ENCODE results near the gene PFKFB3. TPM values are rescaled to one million over a fixed set of nuclear protein-coding genes. Genes with fewer than 3 reads are reported as not detected.
"Not testable (repeated sequence)": the region's sequence is repeated elsewhere in the genome, so short reads cannot be mapped to it uniquely, and the experiment has no call there.

PFKFB3 gene
- total RNA-seq, 1 donor: 19.2 TPM

- H3K79me2 ChIP-seq (ENCODE audit: insufficient read depth, low read length): no peaks in the 10 kb centered on the region
These were observed 20.2 kb upstream of the PFKFB3 start for GRCh38 chr10:6182454-6183098.

GRCh38 chr10:6185039-6185716 is 17.6 kb upstream of the PFKFB3 start:
- Histone ChIP-seq H3K27ac (ENCODE audit: low read depth, low read length) (no peak overlapping the region), H3K4me3 (ENCODE audit: insufficient read depth, low read length) (no peak overlapping the region), H3K27me3 (ENCODE audit: insufficient read depth, low read length) (no peaks in the 10 kb centered on the region), H3K4me1 (ENCODE audit: insufficient read depth, low read length) (no peaks in the 10 kb centered on the region), H3K36me3 (ENCODE audit: insufficient read depth, low read length) (no peaks in the 10 kb centered on the region), H3K9me3 (ENCODE audit: low read depth, low read length) (no peaks in the 10 kb centered on the region), H3K4me2 (ENCODE audit: insufficient read depth, low read length) (no peak overlapping the region), H2AFZ (ENCODE audit: low read length) (no peak overlapping the region), H3K79me2 (ENCODE audit: insufficient read depth, low read length) (no peaks in the 10 kb centered on the region), H4K20me1 (ENCODE audit: insufficient read depth, low read length) (no peaks in the 10 kb centered on the region)
- DNase-seq (ENCODE audit: insufficient read length, low spot score, missing footprints): no peak
- TF ChIP-seq, protein P1, sequence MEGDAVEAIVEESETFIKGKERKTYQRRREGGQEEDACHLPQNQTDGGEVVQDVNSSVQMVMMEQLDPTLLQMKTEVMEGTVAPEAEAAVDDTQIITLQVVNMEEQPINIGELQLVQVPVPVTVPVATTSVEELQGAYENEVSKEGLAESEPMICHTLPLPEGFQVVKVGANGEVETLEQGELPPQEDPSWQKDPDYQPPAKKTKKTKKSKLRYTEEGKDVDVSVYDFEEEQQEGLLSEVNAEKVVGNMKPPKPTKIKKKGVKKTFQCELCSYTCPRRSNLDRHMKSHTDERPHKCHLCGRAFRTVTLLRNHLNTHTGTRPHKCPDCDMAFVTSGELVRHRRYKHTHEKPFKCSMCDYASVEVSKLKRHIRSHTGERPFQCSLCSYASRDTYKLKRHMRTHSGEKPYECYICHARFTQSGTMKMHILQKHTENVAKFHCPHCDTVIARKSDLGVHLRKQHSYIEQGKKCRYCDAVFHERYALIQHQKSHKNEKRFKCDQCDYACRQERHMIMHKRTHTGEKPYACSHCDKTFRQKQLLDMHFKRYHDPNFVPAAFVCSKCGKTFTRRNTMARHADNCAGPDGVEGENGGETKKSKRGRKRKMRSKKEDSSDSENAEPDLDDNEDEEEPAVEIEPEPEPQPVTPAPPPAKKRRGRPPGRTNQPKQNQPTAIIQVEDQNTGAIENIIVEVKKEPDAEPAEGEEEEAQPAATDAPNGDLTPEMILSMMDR (IDR thresholded peaks at IDR 0.05; ENCODE audit: extremely low read depth, low read depth, low read length): no peak

More at GRCh38 chr10:6182454-6183098, 20.2 kb upstream of the PFKFB3 start:
- Histone ChIP-seq H2AFZ (ENCODE audit: low read length) (no peak overlapping the region), H3K4me3 (ENCODE audit: insufficient read depth, low read length) (no peak overlapping the region), H3K36me3 (ENCODE audit: insufficient read depth, low read length) (no peaks in the 10 kb centered on the region), H3K4me1 (ENCODE audit: insufficient read depth, low read length) (no peaks in the 10 kb centered on the region), H3K4me2 (ENCODE audit: insufficient read depth, low read length) (no peak overlapping the region), H4K20me1 (ENCODE audit: insufficient read depth, low read length) (peaks cover 17% of the 10 kb centered on the region), H3K27me3 (ENCODE audit: insufficient read depth, low read length) (no peaks in the 10 kb centered on the region), H3K9me3 (ENCODE audit: low read depth, low read length) (no peaks in the 10 kb centered on the region), H3K27ac (ENCODE audit: low read depth, low read length) (no peak overlapping the region)
- TF ChIP-seq, protein P1 (IDR thresholded peaks at IDR 0.05; ENCODE audit: extremely low read depth, low read depth, low read length): no peak
- no peak for DNase-seq (ENCODE audit: insufficient read length, low spot score, missing footprints)

DNA sequence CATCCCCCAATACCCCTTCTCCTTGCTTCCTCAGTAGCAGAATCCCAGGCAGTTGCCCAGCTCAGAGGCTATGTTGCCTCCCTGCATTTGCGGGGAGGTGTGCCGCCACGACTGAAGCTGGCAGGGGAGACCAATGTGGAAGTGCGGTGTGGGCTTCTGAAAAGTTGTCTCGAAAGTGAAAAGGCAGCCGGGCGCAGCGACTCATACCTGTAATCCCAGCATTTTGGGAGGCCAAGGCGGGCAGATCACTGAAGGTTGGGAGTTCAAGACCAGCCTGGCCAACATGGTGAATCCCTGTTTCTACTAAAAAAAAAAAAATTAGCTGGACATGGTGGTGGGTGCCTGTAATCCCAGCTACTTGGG is 15.9 kb upstream of the PFKFB3 start:
- no peaks in the 10 kb centered on the region for H3K36me3 ChIP-seq (ENCODE audit: insufficient read depth, low read length)
- H3K4me2 ChIP-seq (ENCODE audit: insufficient read depth, low read length): no peak overlapping the region
- no peaks in the 10 kb centered on the region for H3K27me3 ChIP-seq (ENCODE audit: insufficient read depth, low read length)
- no peak overlapping the region for H2AFZ ChIP-seq (ENCODE audit: low read length)
- no peak for DNase-seq (ENCODE audit: insufficient read length, low spot score, missing footprints)
- no peaks in the 10 kb centered on the region for H3K79me2 ChIP-seq (ENCODE audit: insufficient read depth, low read length)
- no peak overlapping the region for H3K27ac ChIP-seq (ENCODE audit: low read depth, low read length)
- H4K20me1 ChIP-seq (ENCODE audit: insufficient read depth, low read length): peaks cover 4% of the 10 kb centered on the region
- TF ChIP-seq, protein P1 (IDR thresholded peaks at IDR 0.05; ENCODE audit: extremely low read depth, low read depth, low read length): no peak
- no peaks in the 10 kb centered on the region for H3K9me3 ChIP-seq (ENCODE audit: low read depth, low read length)
- no peaks in the 10 kb centered on the region for H3K4me1 ChIP-seq (ENCODE audit: insufficient read depth, low read length)
- H3K4me3 ChIP-seq (ENCODE audit: insufficient read depth, low read length): no peak overlapping the region

DNA sequence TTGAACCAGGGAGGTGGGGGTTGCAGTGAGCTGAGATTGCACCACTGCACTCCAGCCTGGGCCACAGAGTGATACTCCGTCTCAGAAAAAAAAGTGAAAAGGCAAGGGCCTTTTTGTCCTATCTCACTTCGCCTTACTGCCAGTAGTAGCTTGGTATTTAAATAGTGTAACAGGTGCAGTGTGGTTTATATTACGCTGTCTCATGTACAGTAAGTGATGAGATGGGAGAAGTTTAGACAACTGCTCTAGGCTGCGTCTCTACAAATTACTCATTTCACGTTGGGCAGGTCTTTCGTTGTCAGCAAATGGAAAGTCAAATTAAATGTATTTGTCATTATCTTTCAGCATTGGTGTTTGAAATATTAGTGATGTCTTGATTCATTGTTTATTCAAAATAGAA is 15.5 kb upstream of the PFKFB3 start:
- Histone ChIP-seq H3K4me2 (ENCODE audit: insufficient read depth, low read length) (no peak overlapping the region), H3K4me3 (ENCODE audit: insufficient read depth, low read length) (no peak overlapping the region), H3K27ac (ENCODE audit: low read depth, low read length) (no peak overlapping the region), H2AFZ (ENCODE audit: low read length) (no peak overlapping the region), H3K79me2 (ENCODE audit: insufficient read depth, low read length) (no peaks in the 10 kb centered on the region), H3K9me3 (ENCODE audit: low read depth, low read length) (no peaks in the 10 kb centered on the region), H3K4me1 (ENCODE audit: insufficient read depth, low read length) (peaks cover under 1% of the 10 kb centered on the region), H3K36me3 (ENCODE audit: insufficient read depth, low read length) (no peaks in the 10 kb centered on the region), H3K27me3 (ENCODE audit: insufficient read depth, low read length) (no peaks in the 10 kb centered on the region), H4K20me1 (ENCODE audit: insufficient read depth, low read length) (peaks cover 4% of the 10 kb centered on the region)
- TF ChIP-seq, protein P1 (IDR thresholded peaks at IDR 0.05; ENCODE audit: extremely low read depth, low read depth, low read length): no peak
- DNase-seq (ENCODE audit: insufficient read length, low spot score, missing footprints): no peak

DNA sequence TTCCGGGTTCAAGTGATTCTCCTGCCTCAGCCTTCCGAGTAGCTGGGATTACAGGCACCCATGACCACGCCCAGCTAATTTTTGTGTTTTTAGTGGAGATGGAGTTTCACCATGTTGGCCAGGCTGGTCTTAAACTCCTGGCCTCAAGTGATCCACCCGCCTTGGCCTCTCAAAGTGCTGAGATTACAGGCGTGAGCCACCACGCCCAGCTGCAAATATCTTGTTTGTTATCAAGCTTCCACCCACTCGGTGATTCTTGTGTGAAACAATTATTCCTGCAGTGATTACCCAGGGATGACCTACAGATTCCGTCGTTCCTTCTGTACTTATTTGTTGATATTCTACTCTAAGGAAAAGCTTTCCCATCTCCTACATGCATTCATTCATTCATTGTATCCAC is 12.7 kb upstream of the PFKFB3 start:
- not testable (repeated sequence) for H3K27me3 ChIP-seq (ENCODE audit: insufficient read depth, low read length); H3K36me3 ChIP-seq (ENCODE audit: insufficient read depth, low read length); H3K79me2 ChIP-seq (ENCODE audit: insufficient read depth, low read length); H3K9me3 ChIP-seq (ENCODE audit: low read depth, low read length); DNase-seq (ENCODE audit: insufficient read length, low spot score, missing footprints); H3K4me3 ChIP-seq (ENCODE audit: insufficient read depth, low read length); H3K4me2 ChIP-seq (ENCODE audit: insufficient read depth, low read length); H3K27ac ChIP-seq (ENCODE audit: low read depth, low read length); H2AFZ ChIP-seq (ENCODE audit: low read length); H3K4me1 ChIP-seq (ENCODE audit: insufficient read depth, low read length)
- peaks cover 16% of the 10 kb centered on the region for H4K20me1 ChIP-seq (ENCODE audit: insufficient read depth, low read length)

Data from osteoblast (primary cell).